Measurements from ENCODE around the gene ARHGAP31. TPM values are rescaled to one million over a fixed set of nuclear protein-coding genes. Genes with fewer than 3 reads are reported as not detected.

Gene ARHGAP31
- total and polyA plus RNA-seq, 2 of the 8 experiments (the other 6 are each of a cell fraction or from before 2014, with no cell fraction given) = 1.1 to 7.6 TPM

- TF ChIP-seq CTCF (IDR thresholded peaks at IDR 0.05; ENCODE audit: control extremely low read depth in 1 of 3, insufficient read depth in 1 of 3, low read depth in 1 of 3, low read length in 3 of 3) (no peak), JUN (IDR thresholded peaks at IDR 0.05; ENCODE audit: low read depth, low read length) (no peak), SP1 (IDR thresholded peaks at IDR 0.05; ENCODE audit: low read depth, low read length) (no peak), SUZ12 (IDR thresholded peaks at IDR 0.05; ENCODE audit: low read length) (no peak), JUND (IDR thresholded peaks at IDR 0.05; ENCODE audit: low read length) (no peak), TAF7 (optimal IDR thresholded peaks at IDR 0.05; ENCODE audit: borderline replicate concordance, low read depth, low read length) (no peak)
Observed at GRCh38 chr3:119301662-119302061, 7.5 kb downstream of the ARHGAP31 start (continued).

All from H1 (cell line).